GM23338 (cell line): ENCODE data around the gene LRRC2. TPM values are rescaled to one million over a fixed set of nuclear protein-coding genes. Genes with fewer than 3 reads are reported as not detected.

Source experiments
- ATAC-seq: fragments of 200-7000 bp; cut with Tn5 transposase; 3 replicates; pipeline ENCODE4 v1.9.1; 2020
- DNase-seq: peaks from one replicate; pipeline ENCODE4 v3.0.0-alpha.2; 2015; ENCODE audit warnings: low spot score
- H2AFZ ChIP-seq: fragments of 200-600 bp; sonication (generic); 2 replicates; pipeline ENCODE4 v1.8.0; 2016; ENCODE audit warnings: antibody characterized with exemption, mild to moderate bottlenecking, moderate library complexity
- H3F3A ChIP-seq: fragments of 200-600 bp; sonication (generic); replicated peaks from 2 replicates; pipeline ENCODE4 v1.8.0; 2017; ENCODE audit warnings: antibody characterized with exemption, mixed run types, low read depth
- H3K27ac ChIP-seq: fragments of 200-600 bp; sonication (generic); 2 replicates; pipeline ENCODE4 v1.6.1; 2016; ENCODE audit warnings: low read depth
- H3K27me3 ChIP-seq: fragments of 200-600 bp; sonication (generic); 2 replicates; pipeline ENCODE4 v1.8.0; 2016; ENCODE audit warnings: mild to moderate bottlenecking, mixed run types, moderate library complexity; ENCODE audit not compliant: insufficient read depth
- H3K36me3 ChIP-seq: fragments of 200-600 bp; sonication (generic); 2 replicates; pipeline ENCODE4 v1.8.0; 2016; ENCODE audit warnings: mild to moderate bottlenecking; ENCODE audit not compliant: insufficient read depth
- H3K4me1 ChIP-seq: fragments of 200-600 bp; sonication (generic); 2 replicates; pipeline ENCODE4 v1.8.0; 2016; ENCODE audit warnings: mild to moderate bottlenecking, moderate library complexity; ENCODE audit not compliant: insufficient read depth
- H3K4me2 ChIP-seq: fragments of 200-600 bp; sonication (generic); 2 replicates; pipeline ENCODE4 v1.7.1; 2017; ENCODE audit warnings: mixed run types
- H3K4me3 ChIP-seq: fragments of 200-600 bp; sonication (generic); 2 replicates; pipeline ENCODE4 v1.6.1; 2016; ENCODE audit warnings: mixed run types
- H3K79me2 ChIP-seq: fragments of 200-600 bp; sonication (generic); replicated peaks from 2 replicates; pipeline ENCODE4 v1.8.0; 2017; ENCODE audit warnings: mild to moderate bottlenecking; ENCODE audit not compliant: insufficient read depth
- H3K9me2 ChIP-seq: fragments of 200-600 bp; sonication (generic); 2 replicates; pipeline ENCODE4 v1.8.0; 2017; ENCODE audit not compliant: insufficient read depth
- H4K20me1 ChIP-seq: fragments of 200-600 bp; sonication (generic); replicated peaks from 2 replicates; pipeline ENCODE4 v1.8.0; 2017; ENCODE audit warnings: mild to moderate bottlenecking; ENCODE audit not compliant: insufficient read depth
- H3K27ac Mint-ChIP-seq: 2 replicates; pipeline ENCODE4 v1.8.0; 2020; ENCODE audit warnings: inconsistent platforms, mild to moderate bottlenecking, moderate library complexity, mixed read lengths
- H3K27me3 Mint-ChIP-seq: 3 replicates; pipeline ENCODE4 v1.8.0; 2022; ENCODE audit warnings: low read depth, mild to moderate bottlenecking, moderate library complexity, mixed read lengths, inconsistent platforms; ENCODE audit not compliant: insufficient read depth, poor library complexity
- H3K36me3 Mint-ChIP-seq: 3 replicates; pipeline ENCODE4 v1.8.0; 2021; ENCODE audit warnings: low read depth, mild to moderate bottlenecking, inconsistent platforms, moderate library complexity, mixed read lengths
- H3K4me1 Mint-ChIP-seq: 3 replicates; pipeline ENCODE4 v1.8.0; 2020; ENCODE audit warnings: mild to moderate bottlenecking, inconsistent platforms, mixed read lengths
- H3K4me3 Mint-ChIP-seq: 3 replicates; pipeline ENCODE4 v1.8.0; 2021; ENCODE audit warnings: moderate library complexity, mild to moderate bottlenecking, inconsistent platforms, mixed read lengths
- H3K9me3 Mint-ChIP-seq: 3 replicates; pipeline ENCODE4 v1.8.0; 2020; ENCODE audit warnings: moderate library complexity, mild to moderate bottlenecking, inconsistent platforms, mixed read lengths
- CREB1 ChIP-seq: fragments of 250-450 bp; sonication (Bioruptor Pico); IDR thresholded peaks from 2 replicates; pipeline ENCODE4 v1.5.0; 2020; ENCODE audit warnings: low read depth, mild to moderate bottlenecking, moderate library complexity
- CTCF ChIP-seq, 2 experiments: fragments of 200-600 bp in 1 of 2; sonication (generic) in 1 of 2; conservative IDR thresholded peaks; 2 replicates each; pipeline versions ENCODE4 v1.5.1 to v1.6.1; 2016 to 2017; ENCODE audit warnings: antibody characterized with exemption in 2 of 2, low read depth in 2 of 2, mild to moderate bottlenecking in 2 of 2, moderate library complexity in 1 of 2
- ETS1 ChIP-seq: IDR thresholded peaks from 2 replicates; pipeline ENCODE4 v1.6.1; 2016; ENCODE audit warnings: antibody characterized with exemption
- EZH2 ChIP-seq: fragments of 200-600 bp; sonication (generic); IDR thresholded peaks from one replicate; pipeline ENCODE4 v1.8.0; 2017; ENCODE audit warnings: antibody characterized with exemption, mild to moderate bottlenecking, low read depth; ENCODE audit not compliant: unreplicated experiment
- EZH2phosphoT487 ChIP-seq: fragments of 200-600 bp; sonication (generic); IDR thresholded peaks from one replicate; pipeline ENCODE4 v1.8.1; 2018; ENCODE audit warnings: antibody characterized with exemption; ENCODE audit not compliant: unreplicated experiment
- JUNB ChIP-seq: IDR thresholded peaks from one replicate; pipeline ENCODE4 v1.6.1; 2016; ENCODE audit warnings: antibody characterized with exemption; ENCODE audit not compliant: unreplicated experiment
- NANOG ChIP-seq: IDR thresholded peaks from 2 replicates; pipeline ENCODE4 v1.6.1; 2016; ENCODE audit warnings: antibody characterized with exemption, borderline replicate concordance
- POLR2AphosphoS5 ChIP-seq: IDR thresholded peaks from 2 replicates; pipeline ENCODE4 v1.6.1; 2016; ENCODE audit warnings: antibody characterized with exemption, low read depth
- REST ChIP-seq: IDR thresholded peaks from one replicate; pipeline ENCODE4 v1.6.1; 2018; ENCODE audit warnings: antibody characterized with exemption; ENCODE audit not compliant: unreplicated experiment
- STAT1 ChIP-seq: IDR thresholded peaks from one replicate; pipeline ENCODE4 v1.6.1; 2016; ENCODE audit warnings: antibody characterized with exemption; ENCODE audit not compliant: unreplicated experiment
- ZNF114 ChIP-seq: fragments of 250-450 bp; sonication (Bioruptor Pico); IDR thresholded peaks from 2 replicates; pipeline ENCODE4 v1.5.0; 2020; ENCODE audit warnings: mild to moderate bottlenecking, moderate library complexity
- ZNF331 ChIP-seq: fragments of 250-450 bp; sonication (Bioruptor Pico); IDR thresholded peaks from 2 replicates; pipeline ENCODE4 v1.5.0; 2020; ENCODE audit warnings: low read depth, mild to moderate bottlenecking, moderate library complexity
- ZNF462 ChIP-seq: fragments of 250-450 bp; sonication (Bioruptor Pico); IDR thresholded peaks from 2 replicates; pipeline ENCODE4 v1.5.0; 2020; ENCODE audit warnings: mild to moderate bottlenecking, moderate library complexity
- polyA plus RNA-seq: library from polyadenylated mRNA; unstranded; fragments of >200 nt; fragmentation: Nextera tagmentation; extraction: Ambion mirVana; gene quantifications from 2 replicates; pipeline ENCODE4 v1.2.1, GENCODE V29; 2016
- total RNA-seq: library from RNA; depleted of rRNA; stranded (reverse); fragments of >200 nt; shearing (Covaris generic); gene quantifications from 2 replicates; pipeline ENCODE4 v1.2.3, GENCODE V29; 2014

Gene LRRC2
- total and polyA plus RNA-seq, 2 experiments from 2014 or later, result 6.5 to 7.1 TPM

GRCh38 chr3:46561511-46561910, 4.6 kb downstream of the LRRC2 start:
- H3K27me3 Mint-ChIP-seq, result peaks cover 32% of the 10 kb centered on the region
- Histone ChIP-seq H4K20me1 (no peaks in the 10 kb centered on the region), H3K4me1 (peaks cover 72% of the 10 kb centered on the region), H3K4me2 (peak overlapping the region; percentile 53; the same call in 1 of the 2 replicates), H3K27me3 (no peaks in the 10 kb centered on the region), H3K27ac (no peak overlapping the region), H2AFZ (no peak overlapping the region), H3F3A (peaks cover 11% of the 10 kb centered on the region; the same call in 1 of the 2 replicates), H3K9me2 (no peaks in the 10 kb centered on the region), H3K79me2 (peaks cover 9% of the 10 kb centered on the region), H3K36me3 (peaks cover 7% of the 10 kb centered on the region), H3K4me3 (no peak overlapping the region)
- TF ChIP-seq EZH2phosphoT487, result no peak
- no peak for TF ChIP-seq ZNF462 (CRISPR knock-in tag)
- TF ChIP-seq CTCF (conservative IDR thresholded peaks at IDR 0.05; ENCODE audit: low read depth in 2 of 2), result no peak
- no peak for TF ChIP-seq NANOG
- TF ChIP-seq ZNF331, result no peak
- no peak for TF ChIP-seq POLR2AphosphoS5
- no peak for TF ChIP-seq ETS1
- no peak for TF ChIP-seq ZNF114
- no peak for TF ChIP-seq JUNB
- no peak for TF ChIP-seq CREB1 (CRISPR knock-in tag)
- no peak for TF ChIP-seq STAT1
- no peak for TF ChIP-seq EZH2
- TF ChIP-seq REST, result no peak
- H3K9me3 Mint-ChIP-seq, result peaks cover 22% of the 10 kb centered on the region
- H3K4me1 Mint-ChIP-seq, result peaks cover 82% of the 10 kb centered on the region
- peaks cover 33% of the 10 kb centered on the region for H3K36me3 Mint-ChIP-seq
- DNase-seq, result no peak
- ATAC-seq, result no peak
- no peak overlapping the region for H3K27ac Mint-ChIP-seq
- H3K4me3 Mint-ChIP-seq, result no peak overlapping the region
